Measurements from ENCODE around the gene FHOD3. TPM values are rescaled to one million over a fixed set of nuclear protein-coding genes. Genes with fewer than 3 reads are reported as not detected.

The FHOD3 gene
- total and polyA plus RNA-seq, 4 donors: 0.57 to 1.3 (median 1.2) TPM; not detected in 1

- H3K36me3 ChIP-seq (ENCODE audit: control insufficient read depth in 4 of 4, insufficient read depth in 3 of 4, low read depth in 1 of 4, low read length in 3 of 4): no peaks in the 10 kb centered on the region
- DNase-seq (ENCODE audit: low spot score): no peak
- H3K9ac ChIP-seq (ENCODE audit: low read depth in 1 of 2, low read length in 2 of 2): no peak overlapping the region
- H3K27ac ChIP-seq (ENCODE audit: low read depth in 1 of 2, low read length in 2 of 2): no peak overlapping the region
- H3K27me3 ChIP-seq (ENCODE audit: control insufficient read depth in 4 of 4, insufficient read depth in 4 of 4, low read length in 3 of 4): no peaks in the 10 kb centered on the region
- no peaks in the 10 kb centered on the region for H3K9me3 ChIP-seq (ENCODE audit: control insufficient read depth in 4 of 4, low read length in 3 of 4)
- no peak for TF ChIP-seq TAF1 (conservative IDR thresholded peaks at IDR 0.05)
- no peak for TF ChIP-seq GABPA (IDR thresholded peaks at IDR 0.05 in 1 of 2, conservative IDR thresholded peaks at IDR 0.05 in 1 of 2)
- TF ChIP-seq EGR1 (IDR thresholded peaks at IDR 0.05; ENCODE audit: low read depth in 2 of 2): no peak
- no peak for TF ChIP-seq YY1 (IDR thresholded peaks at IDR 0.05)
- no peak for TF ChIP-seq HNF4G (IDR thresholded peaks at IDR 0.05)
- TF ChIP-seq JUND (IDR thresholded peaks at IDR 0.05): no peak
- TF ChIP-seq REST (IDR thresholded peaks at IDR 0.05): no peak
- TF ChIP-seq ATF3 (IDR thresholded peaks at IDR 0.05): no peak
- no peak for TF ChIP-seq ZBTB33 (IDR thresholded peaks at IDR 0.05)
- no peak for TF ChIP-seq RXRA (IDR thresholded peaks at IDR 0.05)
- no peak for TF ChIP-seq RAD21 (IDR thresholded peaks at IDR 0.05)
- no peak for TF ChIP-seq NR2F2 (IDR thresholded peaks at IDR 0.05)
- TF ChIP-seq FOXA1 (IDR thresholded peaks at IDR 0.05): no peak
- 96% methylated on average over 6 of the region's 6 CpGs for WGBS
- no peak overlapping the region for H3K4me3 ChIP-seq (ENCODE audit: low read depth in 1 of 3, low read length in 3 of 3)
- no peaks in the 10 kb centered on the region for H3K4me1 ChIP-seq (ENCODE audit: control insufficient read depth in 4 of 4, insufficient read depth in 4 of 4, low read length in 3 of 4)
These were observed 315.6 kb downstream of the FHOD3 start for GRCh38 chr18:36613069-36613468.

GRCh38 chr18:36613810-36614209, 316.3 kb downstream of the FHOD3 start:
- Histone ChIP-seq H3K27me3 (ENCODE audit: control insufficient read depth in 4 of 4, insufficient read depth in 4 of 4, low read length in 3 of 4) (no peaks in the 10 kb centered on the region), H3K4me3 (ENCODE audit: low read depth in 1 of 3, low read length in 3 of 3) (no peak overlapping the region), H3K4me1 (ENCODE audit: control insufficient read depth in 4 of 4, insufficient read depth in 4 of 4, low read length in 3 of 4) (no peaks in the 10 kb centered on the region), H3K9ac (ENCODE audit: low read depth in 1 of 2, low read length in 2 of 2) (no peak overlapping the region), H3K9me3 (ENCODE audit: control insufficient read depth in 4 of 4, low read length in 3 of 4) (no peaks in the 10 kb centered on the region), H3K27ac (ENCODE audit: low read depth in 1 of 2, low read length in 2 of 2) (no peak overlapping the region), H3K36me3 (ENCODE audit: control insufficient read depth in 4 of 4, insufficient read depth in 3 of 4, low read depth in 1 of 4, low read length in 3 of 4) (no peaks in the 10 kb centered on the region)
- WGBS: 85% methylated on average over 3 of the region's 3 CpGs
- DNase-seq (ENCODE audit: low spot score): no peak
- TF ChIP-seq CTCF (IDR thresholded peaks at IDR 0.05; ENCODE audit: low read depth, low read length, missing input control) (no peak), HNF4G (IDR thresholded peaks at IDR 0.05) (no peak), GABPA (IDR thresholded peaks at IDR 0.05 in 1 of 2, conservative IDR thresholded peaks at IDR 0.05 in 1 of 2) (no peak), NR2F2 (IDR thresholded peaks at IDR 0.05) (no peak), RXRA (IDR thresholded peaks at IDR 0.05) (no peak), RAD21 (IDR thresholded peaks at IDR 0.05) (no peak), MAX (IDR thresholded peaks at IDR 0.05) (no peak), REST (IDR thresholded peaks at IDR 0.05) (no peak), FOXA1 (IDR thresholded peaks at IDR 0.05) (no peak), HNF4A (conservative IDR thresholded peaks at IDR 0.05) (no peak), SP1 (IDR thresholded peaks at IDR 0.05) (no peak), ZBTB33 (IDR thresholded peaks at IDR 0.05) (no peak), JUND (IDR thresholded peaks at IDR 0.05) (no peak), ATF3 (IDR thresholded peaks at IDR 0.05) (no peak), TAF1 (conservative IDR thresholded peaks at IDR 0.05) (no peak), FOXA2 (IDR thresholded peaks at IDR 0.05) (no peak)
